NCI-H2227 treated with DMSO at 0.1 percent for 48 hours (cell line): ENCODE measurements around the gene ISY1.
"Not testable (repeated sequence)": the region's sequence is repeated elsewhere in the genome, so short reads cannot be mapped to it uniquely, and the experiment has no call there.

Experiments used
- DNase-seq: peaks from one replicate; lab custom pipeline; 2025; lab: John Stamatoyannopoulos, UW

ISY1 gene

GRCh38 chr3:129160891-129161859 is at the start of gene ISY1:
ISY1 (minus strand) TSS chr3:129161063; CDS start chr3:129160975, 88 bp downstream.
- DNase-seq: peak; percentile 93

GRCh38 chr3:129207479-129207878 is 46.6 kb upstream of the ISY1 start:
- no peak for DNase-seq

GRCh38 chr3:129205109-129205832 is 44.4 kb upstream of the ISY1 start:
- DNase-seq: no peak

GRCh38 chr3:129204473-129204872 is 43.6 kb upstream of the ISY1 start:
- no peak for DNase-seq

GRCh38 chr3:129199366-129199765 is 38.5 kb upstream of the ISY1 start:
- DNase-seq: no peak

GRCh38 chr3:129197321-129197720 is 36.5 kb upstream of the ISY1 start:
- DNase-seq: no peak

- DNase-seq: no peak
Measured at GRCh38 chr3:129196601-129197000, 35.7 kb upstream of the ISY1 start.

- DNase-seq: peak; percentile 22
Measured at GRCh38 chr3:129195731-129196256, 34.9 kb upstream of the ISY1 start.

- not testable (repeated sequence) for DNase-seq
Measured at GRCh38 chr3:129189793-129190192, 28.9 kb upstream of the ISY1 start.

- no peak for DNase-seq
Measured at GRCh38 chr3:129187857-129188256, 27.0 kb upstream of the ISY1 start.

GRCh38 chr3:129185783-129186182 is 24.9 kb upstream of the ISY1 start:
- DNase-seq: no peak

GRCh38 chr3:129184784-129185542 is 24.1 kb upstream of the ISY1 start:
- DNase-seq: not testable (repeated sequence)

GRCh38 chr3:129184396-129184657 is 23.5 kb upstream of the ISY1 start:
- peak; percentile 24 for DNase-seq

GRCh38 chr3:129183569-129184395 is 22.9 kb upstream of the ISY1 start, which contains the start of gene CNBP:
CNBP (minus strand) TSS chr3:129183896; CDS start chr3:129171757, 12,139 bp downstream.
- DNase-seq: peak; percentile 77

GRCh38 chr3:129182390-129183185 is 21.7 kb upstream of the ISY1 start:
- DNase-seq: no peak

- no peak for DNase-seq
Measured at GRCh38 chr3:129181819-129182218, 21.0 kb upstream of the ISY1 start.

- no peak for DNase-seq
Measured at GRCh38 chr3:129180461-129180860, 19.6 kb upstream of the ISY1 start.

GRCh38 chr3:129176051-129176450 is 15.2 kb upstream of the ISY1 start:
- no peak for DNase-seq

GRCh38 chr3:129173725-129174124 is 12.9 kb upstream of the ISY1 start:
- no peak for DNase-seq

GRCh38 chr3:129173206-129173605 is 12.3 kb upstream of the ISY1 start:
- DNase-seq: no peak
